TTC549 (cell line): Measurements from ENCODE around the gene HIBCH.
"Not testable (repeated sequence)": the region's sequence is repeated elsewhere in the genome, so short reads cannot be mapped to it uniquely, and the experiment has no call there.

Experiments used
- FAIRE-seq: peaks from 2 replicates; lab custom pipeline; 2012; peaks lifted over from hg19 to GRCh38; lab: Jason Lieb, UNC

The HIBCH gene

DNA sequence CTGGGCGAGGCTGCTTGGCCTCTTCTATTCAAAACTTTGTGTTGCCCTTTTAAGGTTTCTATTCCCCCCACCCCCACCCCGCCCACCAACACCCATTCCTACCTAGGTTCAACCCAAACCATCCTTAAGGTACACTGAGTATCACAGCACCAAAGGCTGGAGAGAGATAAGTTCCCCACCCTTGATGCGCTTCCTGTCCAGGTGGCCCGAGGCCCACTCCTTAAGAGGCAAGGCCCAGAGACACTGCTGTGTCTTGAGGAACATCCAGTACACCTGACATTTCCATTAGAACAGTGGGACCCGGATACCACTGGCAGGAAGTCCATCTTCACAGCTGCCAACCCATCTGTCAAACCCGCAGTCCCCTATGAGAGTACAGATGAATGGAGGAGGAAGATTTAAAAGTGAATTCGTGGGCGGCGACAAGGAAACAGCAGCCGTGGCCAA is 23.5 kb upstream of the HIBCH start:
- no peak for FAIRE-seq

DNA sequence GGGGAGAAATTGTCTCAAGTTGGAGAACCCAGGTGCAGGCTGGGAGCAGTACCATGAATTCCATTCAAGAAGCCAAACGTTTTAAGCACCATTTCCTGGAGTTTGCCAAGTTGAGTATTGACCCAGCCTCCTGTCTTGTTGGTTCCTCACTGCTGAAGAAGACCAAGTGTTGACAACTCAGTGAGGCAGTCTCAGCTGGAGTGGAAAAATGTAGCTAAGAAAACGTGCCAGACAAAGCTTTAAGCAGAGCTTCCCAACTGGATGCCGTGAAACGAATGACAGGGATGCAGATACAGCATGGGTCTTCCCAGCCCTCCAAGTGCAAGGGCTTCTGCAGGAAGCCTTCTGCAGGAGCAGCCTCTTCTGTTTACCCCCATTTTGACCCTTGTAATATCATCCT is 23.0 kb upstream of the HIBCH start:
- no peak for FAIRE-seq

DNA sequence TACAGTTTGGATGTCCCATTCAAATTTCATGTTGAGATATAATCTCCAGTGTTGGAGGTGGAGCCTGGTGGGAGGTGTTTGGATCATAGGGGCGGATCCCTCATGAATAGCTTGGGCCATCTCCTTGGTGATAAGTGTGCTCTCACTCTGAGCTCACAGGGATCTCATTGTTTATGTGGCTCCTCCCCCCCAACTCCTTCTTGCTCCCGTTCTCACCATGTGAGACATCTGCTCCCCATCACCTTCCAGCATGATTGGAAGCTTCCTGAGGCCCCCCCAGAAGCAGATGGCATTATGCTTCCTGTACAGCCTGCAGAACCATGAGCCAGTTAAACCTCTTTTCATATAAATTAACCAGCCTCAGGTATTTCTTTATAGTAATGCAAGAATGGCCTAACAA is 20.7 kb upstream of the HIBCH start:
- no peak for FAIRE-seq

DNA sequence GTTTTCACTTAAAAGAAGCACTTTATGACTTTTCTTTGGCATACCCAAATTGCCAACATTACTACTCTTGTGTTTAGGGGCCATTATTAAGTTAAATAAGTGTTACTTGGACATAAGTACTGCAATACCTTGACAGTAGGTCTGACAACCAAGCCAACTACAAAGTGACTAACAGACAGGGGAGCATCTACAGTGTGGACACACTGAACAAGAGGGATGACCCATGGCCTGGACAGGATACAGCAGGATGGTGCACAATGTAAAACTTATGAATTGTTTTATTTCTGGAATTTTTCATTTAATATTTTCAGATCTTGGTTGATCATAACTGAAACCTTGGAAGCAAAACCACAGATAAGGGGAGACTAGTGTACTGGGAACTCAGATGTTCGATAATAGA is 19.8 kb upstream of the HIBCH start:
- FAIRE-seq: no peak

DNA sequence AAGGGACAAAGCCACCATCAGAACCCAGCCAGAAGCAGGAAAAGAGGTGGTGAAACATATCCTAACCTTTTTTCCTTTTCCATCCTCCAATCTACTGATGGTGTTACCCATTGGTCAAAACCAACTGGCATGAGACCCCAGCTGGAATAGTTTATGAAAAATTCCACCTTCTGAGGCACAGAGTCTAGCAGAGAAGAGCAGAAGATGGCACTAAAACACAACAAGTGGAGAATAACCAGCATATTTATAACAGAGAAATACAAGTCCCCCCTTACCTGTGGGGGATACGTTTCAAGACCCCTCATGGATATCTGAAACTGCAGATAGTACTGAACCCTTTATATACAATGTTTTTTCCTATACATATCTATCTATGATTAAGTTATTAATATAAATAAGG is 18.8 kb upstream of the HIBCH start:
- no peak for FAIRE-seq

DNA sequence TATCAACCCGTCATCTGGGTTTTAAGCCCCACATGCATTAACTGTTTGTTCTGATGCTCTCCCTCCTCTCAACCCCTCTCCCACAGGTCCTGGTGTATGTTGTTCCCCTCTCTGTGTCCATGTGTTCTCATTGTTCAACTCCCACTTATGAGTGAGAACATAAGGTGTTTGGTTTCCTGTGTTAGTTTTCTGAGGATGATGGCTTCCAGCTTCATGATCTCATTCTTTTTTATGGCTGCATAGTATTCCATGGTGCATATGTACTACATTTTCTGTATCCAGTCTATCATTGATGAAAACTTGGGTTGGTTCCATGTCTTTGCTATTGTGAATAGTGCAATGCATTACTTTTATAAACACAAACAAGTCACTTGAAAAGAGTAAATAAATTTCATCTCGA is 16.8 kb upstream of the HIBCH start:
- FAIRE-seq: no peak

DNA sequence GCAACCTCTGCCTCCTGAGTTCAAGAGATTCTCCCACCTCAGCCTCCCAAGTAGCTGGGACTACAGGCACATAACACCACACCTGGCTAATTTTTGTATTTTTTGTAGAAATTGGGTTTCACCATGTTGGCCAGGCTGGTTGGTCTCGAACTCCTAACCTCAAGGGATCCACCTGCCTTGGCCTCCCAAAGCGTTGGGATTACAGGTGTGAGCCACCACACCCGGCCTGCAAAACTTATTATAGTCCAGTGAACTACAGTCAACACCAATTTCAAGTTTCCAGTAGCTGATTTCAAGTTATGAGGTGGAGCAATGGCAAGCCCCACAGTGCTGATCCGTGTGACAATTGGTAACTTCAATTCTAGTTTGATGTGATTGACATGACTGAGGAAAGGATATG is 16.0 kb upstream of the HIBCH start:
- not testable (repeated sequence) for FAIRE-seq

DNA sequence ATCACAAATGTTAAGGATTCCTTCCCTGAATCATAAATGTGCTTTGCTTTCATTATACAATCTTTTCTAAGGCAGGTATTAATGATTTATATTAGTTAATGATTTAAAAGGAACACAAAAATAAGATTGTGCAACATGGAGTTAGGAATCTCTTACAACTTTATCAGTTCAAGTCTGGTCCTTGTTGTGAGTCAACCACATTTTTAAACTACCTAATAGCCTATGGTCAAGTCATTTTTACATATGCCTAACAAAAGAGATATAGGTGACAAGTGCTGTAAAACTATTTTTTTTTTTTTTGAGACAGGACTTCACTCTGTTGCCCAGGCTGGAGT is 15.6 kb upstream of the HIBCH start:
- FAIRE-seq: no peak

DNA sequence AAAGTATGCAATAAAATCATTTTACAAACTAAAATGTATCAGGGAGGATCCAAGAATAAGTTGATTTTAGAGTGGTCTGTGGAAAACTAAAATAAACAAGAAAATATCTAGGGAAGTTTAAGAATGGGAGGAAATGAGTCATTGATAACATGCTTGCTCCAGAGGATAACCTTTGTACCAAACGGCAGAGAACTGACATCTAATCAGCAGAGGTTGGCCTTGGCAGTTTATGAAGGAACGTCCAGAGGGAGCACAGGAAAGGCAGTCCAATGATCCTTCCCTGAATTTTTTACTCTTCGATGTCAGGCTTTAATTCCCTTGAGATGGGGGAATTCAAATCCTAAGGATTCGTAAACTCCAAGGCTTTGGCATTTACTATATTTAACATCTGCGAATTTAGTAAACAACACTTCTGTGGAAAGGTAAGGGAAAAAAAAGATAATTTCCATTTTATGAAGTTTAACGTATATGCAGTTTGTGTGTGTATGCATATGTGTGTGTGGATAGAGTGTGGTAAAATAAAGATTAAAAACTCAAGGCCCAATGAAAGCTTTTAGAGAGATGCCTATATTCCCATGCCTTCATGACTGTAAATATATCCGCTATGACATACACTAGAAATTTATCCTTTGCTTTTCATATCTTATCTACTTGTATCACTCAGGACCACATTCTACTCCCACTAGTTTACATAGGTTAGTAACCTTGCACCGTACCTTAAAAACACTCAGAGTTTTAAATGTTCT is 15.0 kb upstream of the HIBCH start:
- no peak for FAIRE-seq

DNA sequence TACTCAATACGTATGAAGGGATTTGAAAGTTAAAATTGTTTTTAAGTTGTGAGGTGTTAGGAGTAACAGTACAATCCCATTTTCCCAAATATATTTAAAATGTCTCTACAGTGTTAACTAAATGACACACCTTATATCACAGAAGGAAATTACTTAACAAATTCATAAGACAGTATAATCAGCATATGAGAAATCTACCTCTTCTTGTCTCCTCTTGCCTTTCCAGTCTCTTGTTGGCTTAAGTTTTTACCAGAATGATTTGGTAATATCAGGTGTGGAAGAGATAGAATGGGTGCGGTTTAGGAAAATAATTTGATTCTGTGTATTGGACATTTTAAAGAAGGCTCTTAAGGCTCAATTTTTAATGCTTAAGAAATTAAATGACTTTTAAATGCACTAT is 14.3 kb upstream of the HIBCH start:
- FAIRE-seq: no peak

DNA sequence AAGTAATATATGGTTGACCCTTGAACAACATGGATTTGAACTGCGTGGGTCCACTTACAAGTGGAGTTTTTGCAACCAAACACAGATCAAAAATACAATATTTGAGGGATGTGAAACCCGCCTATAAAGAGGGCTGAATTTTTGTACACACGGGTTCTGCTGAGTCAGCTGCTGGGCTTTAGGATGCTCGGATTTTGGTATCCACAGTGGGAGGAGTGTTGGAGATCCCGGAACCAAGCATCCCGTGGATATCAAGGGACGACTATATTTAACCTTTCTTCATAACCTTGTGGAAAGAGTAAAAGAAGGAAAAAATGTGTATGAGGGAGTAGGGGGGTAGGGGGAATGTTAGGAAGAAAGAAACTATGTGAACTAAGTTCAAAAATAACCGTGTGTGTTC is 13.8 kb upstream of the HIBCH start:
- FAIRE-seq: no peak

DNA sequence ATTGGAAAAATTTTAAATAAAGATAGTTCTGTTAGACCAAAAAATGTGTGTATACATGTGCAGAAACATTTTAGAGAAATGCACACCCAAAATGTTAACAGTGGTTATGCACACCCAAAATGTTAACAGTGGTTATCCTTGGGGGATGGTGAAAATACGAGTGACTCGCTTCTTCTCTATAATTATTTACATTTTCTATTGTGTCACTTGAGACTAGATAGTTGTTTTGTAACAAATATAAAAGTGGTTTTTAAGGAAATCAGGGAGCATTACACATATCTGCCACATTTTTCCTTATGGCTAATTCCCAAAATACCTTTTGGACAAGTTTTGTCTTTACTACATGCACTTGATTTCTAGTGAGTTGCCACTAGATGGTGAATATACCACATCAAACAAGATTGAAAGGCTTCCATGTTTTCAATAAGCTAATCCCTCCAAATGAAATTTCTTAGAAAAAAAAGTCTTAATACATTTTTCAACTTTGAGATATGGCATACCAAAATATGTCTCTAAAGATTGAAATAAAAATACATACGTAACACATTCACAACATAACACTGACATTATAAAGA is 9.0 kb upstream of the HIBCH start:
- FAIRE-seq: peak; percentile 58

DNA sequence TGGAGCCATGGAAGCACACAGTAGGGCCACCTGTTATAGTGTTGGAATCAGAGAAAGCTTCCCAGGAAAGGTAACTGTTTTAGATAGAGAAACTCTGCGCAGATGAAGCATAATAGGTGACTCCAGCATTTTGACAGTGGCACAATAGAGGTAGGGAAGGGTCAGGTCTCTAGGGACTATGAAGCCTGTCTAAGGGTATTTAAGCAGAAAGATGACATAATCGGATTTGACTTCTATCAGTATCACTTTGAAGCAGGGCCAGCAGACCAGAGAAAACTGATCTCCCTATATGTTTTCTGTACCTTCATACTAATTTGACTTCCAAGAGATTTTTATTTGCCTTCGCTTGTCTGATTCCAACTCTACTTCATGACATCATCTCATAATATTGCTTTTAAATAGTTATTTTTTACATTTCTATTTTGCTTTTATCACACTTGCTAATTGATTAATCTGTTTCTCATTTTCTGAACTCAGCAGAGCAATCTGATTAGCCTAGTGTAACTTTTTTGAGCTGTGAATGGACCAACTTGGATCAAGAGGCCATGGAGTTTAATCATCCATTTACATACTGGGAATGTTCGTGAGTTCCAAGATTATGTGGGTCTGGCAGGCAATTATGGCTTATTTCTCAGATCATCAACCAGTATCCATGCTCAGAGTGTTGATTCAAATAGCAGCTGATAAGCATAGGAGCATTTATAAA is 8.4 kb upstream of the HIBCH start:
- no peak for FAIRE-seq

DNA sequence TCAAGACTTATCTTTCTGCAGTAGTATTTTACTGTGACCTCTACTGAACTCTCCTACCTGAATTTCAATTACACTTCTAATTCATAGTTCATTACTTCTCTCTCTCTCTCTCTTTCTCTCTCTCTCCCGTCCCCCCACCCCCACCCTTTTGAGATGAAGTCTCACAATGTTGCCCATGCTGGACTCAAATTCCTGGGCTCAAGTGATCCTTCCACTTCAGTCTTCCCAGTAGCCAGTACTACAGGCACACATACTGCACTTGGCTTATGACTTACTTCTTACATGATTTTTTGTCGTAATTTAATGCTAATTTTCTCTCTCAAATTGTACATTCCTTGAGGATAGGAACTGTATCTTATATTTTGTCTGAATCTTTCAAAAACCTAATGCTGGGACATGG is 6.0 kb upstream of the HIBCH start:
- no peak for FAIRE-seq

DNA sequence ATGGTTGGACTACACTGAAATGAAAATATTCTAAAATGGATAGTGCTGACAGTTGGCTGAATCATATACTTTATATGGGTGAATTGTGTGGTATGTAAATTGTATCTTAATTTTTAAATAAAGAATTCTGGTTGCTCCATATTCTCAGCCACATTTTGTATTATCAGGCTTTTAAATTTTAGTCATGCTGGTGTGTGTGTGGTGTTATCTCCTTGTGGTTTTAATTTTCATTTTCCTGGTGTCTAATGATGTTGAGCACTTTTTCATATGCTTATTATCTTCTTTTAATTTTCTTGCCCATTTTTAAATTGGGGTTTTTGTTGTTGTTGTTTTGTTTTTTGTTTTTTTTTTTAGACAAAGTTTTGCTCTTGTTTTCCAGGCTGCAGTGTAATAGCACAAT is 3.8 kb upstream of the HIBCH start:
- FAIRE-seq: no peak

DNA sequence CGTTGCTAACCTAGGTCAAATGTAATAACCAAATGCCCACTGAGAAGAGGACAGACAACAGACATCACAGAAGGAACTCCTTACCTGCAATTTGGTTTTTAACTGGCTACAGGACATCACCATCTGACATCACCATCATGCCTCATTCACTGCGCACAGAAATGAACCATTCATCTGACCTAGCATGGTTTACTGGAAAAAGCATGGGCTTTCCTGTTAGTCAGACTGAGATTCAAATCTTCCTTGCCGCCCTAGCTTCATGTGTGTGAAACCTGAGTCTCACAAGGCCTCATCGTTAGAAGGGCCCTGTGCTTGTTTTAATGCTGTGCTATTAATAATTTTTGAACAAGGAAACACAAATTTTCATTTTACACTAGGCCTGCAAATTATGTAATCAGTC is 1.1 kb upstream of the HIBCH start:
- no peak for FAIRE-seq

DNA sequence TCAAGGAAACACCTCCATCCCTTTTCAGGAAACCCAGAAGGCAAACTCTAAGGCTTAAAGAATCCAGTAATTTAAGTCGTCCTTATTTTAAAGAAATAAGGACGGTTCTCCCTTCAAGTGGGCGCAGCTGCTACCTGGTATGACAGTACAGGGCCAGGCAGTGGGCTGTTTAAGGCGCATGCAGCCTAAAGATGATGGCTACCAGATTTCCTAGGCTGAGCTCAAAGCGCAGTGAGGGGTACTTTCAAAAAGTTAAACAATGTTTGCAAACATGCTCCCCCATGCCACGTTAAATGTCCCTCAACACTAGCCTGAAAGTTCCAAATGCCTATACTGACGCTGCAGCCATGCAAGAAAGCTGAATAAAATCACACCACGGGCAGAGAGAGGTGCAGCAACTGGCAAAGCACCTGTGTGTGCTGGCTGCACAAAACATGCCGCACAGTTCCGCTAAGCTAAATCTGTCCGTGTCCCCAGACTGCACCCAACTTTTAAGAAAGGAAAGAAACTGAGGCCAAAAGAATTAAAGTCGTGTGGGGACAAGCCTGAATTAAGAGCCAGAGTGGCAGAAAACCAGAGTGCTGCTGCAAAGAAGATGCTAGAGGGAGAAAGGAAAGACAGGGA is 583 bp downstream of the HIBCH start:
- no peak for FAIRE-seq

DNA sequence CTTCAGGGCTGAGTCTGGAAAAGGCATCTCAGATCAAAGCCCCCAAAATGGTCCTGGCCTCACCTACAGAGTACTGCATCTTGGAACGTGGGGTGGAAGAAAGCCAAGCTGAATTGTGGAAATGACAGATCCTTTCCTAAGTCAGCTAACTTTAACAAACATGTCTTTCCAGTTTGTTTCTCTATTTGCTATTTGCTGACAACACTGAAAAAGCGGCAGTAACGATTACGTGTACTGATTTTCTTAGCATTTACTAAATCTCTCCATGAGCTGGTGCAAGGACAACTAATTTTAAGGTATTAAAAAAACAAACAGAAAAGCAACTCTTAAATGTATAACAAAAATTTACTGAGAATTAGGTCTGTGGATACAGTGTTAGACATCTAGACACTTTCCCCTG is 1.1 kb downstream of the HIBCH start:
- FAIRE-seq: no peak

DNA sequence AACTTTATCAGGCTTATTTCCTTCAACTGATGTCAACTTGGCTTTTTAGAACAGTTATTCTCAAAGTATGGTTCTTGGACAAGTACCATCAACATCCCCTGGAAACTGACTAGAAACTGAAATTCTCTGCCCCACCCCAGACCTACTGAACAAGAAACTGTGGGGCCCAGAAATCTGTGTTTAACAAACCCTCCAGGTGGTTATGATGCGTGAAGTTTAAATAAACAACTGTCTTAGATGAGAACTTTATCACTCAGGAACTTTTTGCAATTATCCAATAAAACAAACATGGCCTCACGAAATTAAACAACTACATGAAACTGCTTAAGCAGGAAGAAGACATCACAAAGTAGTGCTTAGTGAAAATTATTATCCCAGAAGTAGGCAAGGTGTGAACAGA is 4.4 kb downstream of the HIBCH start:
- no peak for FAIRE-seq

DNA sequence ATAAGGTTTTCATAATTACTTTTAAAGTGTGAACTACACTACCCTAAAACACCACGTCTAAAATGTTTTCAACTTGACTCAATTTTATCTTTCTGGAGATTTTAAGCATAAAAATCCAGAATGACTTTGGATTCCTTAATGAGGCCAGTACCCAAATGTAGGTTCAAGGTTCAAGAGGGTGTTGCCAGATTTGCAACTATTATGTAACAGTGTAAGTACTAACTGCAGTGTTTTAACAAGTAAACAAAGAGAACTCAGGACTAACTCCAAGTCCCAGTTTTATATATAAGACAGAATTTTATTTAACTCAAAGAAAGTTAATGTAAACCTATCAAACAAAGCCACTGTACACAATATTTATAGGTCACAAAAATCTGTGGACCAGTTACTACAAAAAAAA is 5.7 kb downstream of the HIBCH start:
- no peak for FAIRE-seq

DNA sequence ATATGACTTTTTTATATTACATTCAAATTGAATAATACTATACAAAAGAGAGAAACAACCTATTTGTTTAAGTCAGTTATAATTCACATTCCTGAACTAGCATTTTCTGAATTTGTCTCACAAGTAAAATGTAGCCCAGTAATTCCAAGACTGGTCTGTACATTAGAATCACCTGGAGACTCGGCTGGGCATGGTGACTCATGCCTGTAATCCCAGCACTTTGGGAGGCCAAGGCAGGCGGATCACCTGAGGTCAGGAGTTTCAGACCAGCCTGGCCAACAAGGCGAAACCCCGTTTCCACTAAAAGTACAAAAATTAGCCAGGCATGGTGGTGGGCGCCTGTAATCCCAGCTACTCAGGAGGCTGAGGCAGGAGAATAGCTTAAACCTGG is 7.0 kb downstream of the HIBCH start:
- not testable (repeated sequence) for FAIRE-seq

DNA sequence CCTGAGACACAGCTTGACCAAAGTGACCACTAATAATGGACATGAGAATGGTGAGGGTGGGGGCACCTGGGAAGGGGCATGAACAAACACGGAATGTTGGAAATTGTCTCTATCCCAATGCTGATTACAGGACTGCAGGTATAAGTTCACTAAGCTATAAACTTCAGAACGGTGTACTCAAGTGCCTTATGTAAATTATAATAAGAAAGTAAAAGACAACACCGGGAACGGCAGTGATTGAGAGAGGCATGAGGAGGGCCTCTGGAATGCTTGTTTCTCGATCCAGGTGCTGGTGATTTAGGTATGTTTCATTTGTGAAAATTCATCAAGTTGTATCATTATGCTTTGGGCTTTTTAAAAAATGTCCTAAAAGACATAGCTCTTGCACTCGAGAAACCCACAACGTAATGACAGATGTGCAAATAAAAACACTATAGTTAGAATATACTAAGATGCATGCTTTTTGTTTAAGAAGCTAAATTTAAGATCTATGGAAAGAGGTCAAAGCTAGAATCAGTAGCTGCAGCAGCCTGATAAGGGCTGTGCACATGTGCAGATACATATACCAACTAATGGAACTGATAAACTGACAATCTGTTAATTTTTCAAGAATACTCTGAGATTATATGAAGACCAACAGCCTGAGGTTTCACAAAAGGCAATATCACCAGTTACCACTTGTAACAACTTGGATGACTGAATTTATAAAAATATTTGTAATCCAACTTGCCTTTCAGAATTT is 7.6 kb downstream of the HIBCH start:
- no peak for FAIRE-seq

DNA sequence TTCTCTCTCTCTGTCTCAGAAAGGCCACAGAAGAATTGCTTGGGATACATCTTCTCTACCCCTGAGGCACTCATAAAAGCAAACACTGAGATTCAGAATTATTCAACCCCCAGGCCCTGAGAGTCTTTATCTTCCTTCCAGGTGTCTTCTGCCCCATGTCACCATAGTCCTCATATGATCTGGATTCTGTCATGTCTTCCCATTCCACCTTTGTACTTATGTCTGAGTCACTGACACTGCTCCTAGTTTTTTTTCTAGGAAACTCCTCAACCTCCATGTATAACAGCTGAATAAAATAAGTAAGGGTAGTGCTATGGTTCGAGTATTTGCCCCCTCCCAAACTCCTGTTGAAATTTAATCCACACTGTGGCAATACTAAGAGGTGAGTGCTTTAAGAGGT is 11.6 kb downstream of the HIBCH start:
- FAIRE-seq: no peak
